Endothelial cell (in vitro differentiated cells): ENCODE data around the gene NPHP4. TPM values are rescaled to one million over a fixed set of nuclear protein-coding genes. Genes with fewer than 3 reads are reported as not detected.

ENCODE experiments used
- DNase-seq: peaks from one replicate; pipeline ENCODE4 v3.0.0; 2021; ENCODE audit warnings: low spot score
- H3K27ac Mint-ChIP-seq: one replicate; pipeline ENCODE4 v1.8.0; 2021; ENCODE audit warnings: mixed read lengths, inconsistent platforms; ENCODE audit not compliant: unreplicated experiment
- H3K27me3 Mint-ChIP-seq: one replicate; pipeline ENCODE4 v1.8.0; 2021; ENCODE audit warnings: mild to moderate bottlenecking, moderate library complexity, mixed read lengths, inconsistent platforms; ENCODE audit not compliant: unreplicated experiment
- H3K36me3 Mint-ChIP-seq: one replicate; pipeline ENCODE4 v1.8.0; 2021; ENCODE audit warnings: mild to moderate bottlenecking, low read depth, mixed read lengths, inconsistent platforms; ENCODE audit not compliant: unreplicated experiment
- H3K4me1 Mint-ChIP-seq: one replicate; pipeline ENCODE4 v1.8.0; 2021; ENCODE audit warnings: mild to moderate bottlenecking, mixed read lengths, inconsistent platforms; ENCODE audit not compliant: unreplicated experiment
- H3K4me3 Mint-ChIP-seq: one replicate; pipeline ENCODE4 v1.8.0; 2021; ENCODE audit warnings: mild to moderate bottlenecking, mixed read lengths, inconsistent platforms; ENCODE audit not compliant: unreplicated experiment
- H3K9me3 Mint-ChIP-seq: one replicate; pipeline ENCODE4 v1.8.0; 2021; ENCODE audit warnings: mixed read lengths, inconsistent platforms; ENCODE audit not compliant: unreplicated experiment
- total RNA-seq: library from RNA; stranded (reverse); fragmentation: NEBNext Ultra II Directional; extraction: Animal tissue kit (Norgen Biotek cat#: 25700); gene quantifications from one replicate; pipeline ENCODE4 v1.2.1, GENCODE V29; 2021; ENCODE audit not compliant: unreplicated experiment
- TF ChIP-seq, protein P1 (sequence below): fragments of 200-600 bp; sonication (generic); IDR thresholded peaks from one replicate; pipeline ENCODE4 v1.5.0; 2021; ENCODE audit warnings: antibody characterized with exemption; ENCODE audit not compliant: unreplicated experiment

Gene NPHP4
- total RNA-seq, 1 donor from 2014 or later: 15.3 TPM

DNA sequence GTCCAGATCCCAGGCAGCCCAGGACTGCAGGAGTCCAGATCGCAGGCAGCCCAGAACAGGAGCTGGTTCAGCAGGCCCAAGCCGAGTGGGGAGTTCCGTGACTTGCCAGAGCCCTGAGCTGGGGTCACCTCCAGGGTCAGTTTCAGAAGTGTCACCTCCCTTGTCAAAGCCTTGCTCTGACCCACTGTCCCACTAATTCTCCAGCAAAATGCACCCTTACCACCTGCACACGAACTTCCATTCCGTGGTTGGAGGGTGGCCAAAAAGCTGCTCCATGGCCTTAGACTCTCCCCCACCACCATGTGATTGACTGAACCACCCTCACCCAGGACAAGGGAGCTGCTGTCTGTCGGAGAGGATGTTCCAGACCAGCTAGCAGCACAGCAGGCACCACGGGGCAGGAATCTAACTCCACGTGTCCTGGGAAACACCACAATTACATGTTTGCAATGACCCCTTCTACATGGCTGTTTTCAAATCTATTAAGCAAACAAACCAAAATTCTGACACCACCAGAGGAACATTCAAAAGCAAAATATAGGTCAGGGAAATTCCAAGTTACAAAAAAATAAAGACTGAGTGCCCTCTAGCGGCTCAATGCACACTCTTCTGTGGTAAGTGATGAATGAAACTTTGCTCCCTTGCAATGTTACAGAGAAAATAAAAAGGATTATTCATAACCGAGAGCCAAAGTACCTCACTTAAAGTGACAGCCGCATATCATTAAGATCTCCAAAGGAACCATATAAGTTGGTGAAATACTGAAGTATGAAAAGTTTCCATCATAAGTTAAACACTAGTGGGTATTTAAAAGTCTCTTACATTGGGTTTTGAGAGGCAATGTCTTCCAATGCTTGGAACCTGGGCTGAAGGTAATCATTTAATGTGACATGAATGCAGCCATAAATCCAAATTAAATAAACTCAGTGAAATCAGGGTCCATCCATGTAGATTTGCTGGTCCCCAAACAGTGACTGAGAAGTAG lies 76.3 kb downstream of the NPHP4 start:
- peaks cover 3% of the 10 kb centered on the region for H3K36me3 Mint-ChIP-seq
- no peaks in the 10 kb centered on the region for H3K27me3 Mint-ChIP-seq
- no peak overlapping the region for H3K4me3 Mint-ChIP-seq
- no peak overlapping the region for H3K27ac Mint-ChIP-seq
- DNase-seq: no peak
- TF ChIP-seq, protein P1, sequence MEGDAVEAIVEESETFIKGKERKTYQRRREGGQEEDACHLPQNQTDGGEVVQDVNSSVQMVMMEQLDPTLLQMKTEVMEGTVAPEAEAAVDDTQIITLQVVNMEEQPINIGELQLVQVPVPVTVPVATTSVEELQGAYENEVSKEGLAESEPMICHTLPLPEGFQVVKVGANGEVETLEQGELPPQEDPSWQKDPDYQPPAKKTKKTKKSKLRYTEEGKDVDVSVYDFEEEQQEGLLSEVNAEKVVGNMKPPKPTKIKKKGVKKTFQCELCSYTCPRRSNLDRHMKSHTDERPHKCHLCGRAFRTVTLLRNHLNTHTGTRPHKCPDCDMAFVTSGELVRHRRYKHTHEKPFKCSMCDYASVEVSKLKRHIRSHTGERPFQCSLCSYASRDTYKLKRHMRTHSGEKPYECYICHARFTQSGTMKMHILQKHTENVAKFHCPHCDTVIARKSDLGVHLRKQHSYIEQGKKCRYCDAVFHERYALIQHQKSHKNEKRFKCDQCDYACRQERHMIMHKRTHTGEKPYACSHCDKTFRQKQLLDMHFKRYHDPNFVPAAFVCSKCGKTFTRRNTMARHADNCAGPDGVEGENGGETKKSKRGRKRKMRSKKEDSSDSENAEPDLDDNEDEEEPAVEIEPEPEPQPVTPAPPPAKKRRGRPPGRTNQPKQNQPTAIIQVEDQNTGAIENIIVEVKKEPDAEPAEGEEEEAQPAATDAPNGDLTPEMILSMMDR: peak; percentile 59
- no peaks in the 10 kb centered on the region for H3K9me3 Mint-ChIP-seq
- peaks cover 3% of the 10 kb centered on the region for H3K4me1 Mint-ChIP-seq

DNA sequence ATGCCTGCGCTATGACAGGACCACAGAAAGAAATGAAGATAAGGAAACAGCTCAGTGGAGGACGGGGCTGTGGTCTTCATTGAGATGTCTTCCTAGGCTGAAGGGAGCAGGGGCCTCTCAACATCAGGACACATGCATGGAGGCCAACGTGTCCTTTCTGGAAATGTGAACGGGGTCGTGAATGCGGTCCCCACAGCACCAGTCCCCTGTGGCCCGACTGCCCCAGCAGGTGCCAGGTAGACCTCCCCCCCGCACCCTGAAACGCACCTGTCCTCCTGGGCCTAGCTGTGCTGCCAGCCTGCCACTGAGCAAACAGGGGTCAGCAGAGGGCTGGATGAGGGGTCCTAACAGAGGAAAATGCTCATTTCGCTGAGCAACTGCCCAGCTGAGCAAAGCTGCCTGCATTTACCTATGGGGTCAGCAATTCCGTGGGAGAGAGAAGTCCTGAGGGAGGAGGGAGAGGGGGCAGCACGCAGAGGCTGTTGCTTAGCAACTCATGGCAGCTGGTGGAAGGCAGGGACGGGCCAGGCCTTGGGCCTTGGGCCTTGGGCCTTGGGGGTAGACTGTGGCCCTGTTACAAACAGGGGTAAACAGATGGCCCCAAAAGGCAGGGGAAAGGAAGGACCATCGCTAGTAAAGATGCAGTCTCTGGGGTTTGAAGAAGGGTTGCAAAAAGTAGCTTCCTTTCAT lies 77.4 kb downstream of the NPHP4 start:
- peaks cover 3% of the 10 kb centered on the region for H3K4me1 Mint-ChIP-seq

DNA sequence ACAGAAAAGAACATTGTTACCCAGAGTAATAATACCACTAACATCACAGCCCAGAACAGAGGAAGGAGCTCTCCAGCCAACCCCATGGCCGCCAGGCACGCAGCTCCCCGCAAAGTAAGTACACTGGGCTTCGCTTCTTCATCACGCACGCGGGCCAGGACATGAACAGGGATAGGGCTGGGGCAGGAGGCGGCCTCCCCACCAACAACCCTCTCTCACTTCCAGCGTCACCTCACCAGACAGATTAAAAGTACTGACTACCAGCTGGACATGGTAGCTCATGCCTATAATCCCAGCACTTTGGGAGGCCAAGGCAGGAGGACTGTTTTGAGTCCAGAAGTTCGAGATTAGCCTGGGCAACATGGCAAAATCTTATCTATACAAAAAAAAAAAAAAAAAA lies 78.3 kb downstream of the NPHP4 start:
- Mint-ChIP-seq H3K27me3 (no peaks in the 10 kb centered on the region), H3K4me3 (no peak overlapping the region), H3K4me1 (peaks cover 3% of the 10 kb centered on the region), H3K9me3 (no peaks in the 10 kb centered on the region), H3K36me3 (peaks cover 3% of the 10 kb centered on the region), H3K27ac (no peak overlapping the region)
- no peak for DNase-seq
- TF ChIP-seq, protein P1: no peak

More for the DNA sequence above, 77.4 kb downstream of the NPHP4 start:
- H3K4me3 Mint-ChIP-seq: no peak overlapping the region
- TF ChIP-seq, protein P1: no peak
- no peak for DNase-seq
- H3K27ac Mint-ChIP-seq: no peak overlapping the region
- no peaks in the 10 kb centered on the region for H3K9me3 Mint-ChIP-seq
- H3K36me3 Mint-ChIP-seq: peaks cover 3% of the 10 kb centered on the region
- no peaks in the 10 kb centered on the region for H3K27me3 Mint-ChIP-seq

DNA sequence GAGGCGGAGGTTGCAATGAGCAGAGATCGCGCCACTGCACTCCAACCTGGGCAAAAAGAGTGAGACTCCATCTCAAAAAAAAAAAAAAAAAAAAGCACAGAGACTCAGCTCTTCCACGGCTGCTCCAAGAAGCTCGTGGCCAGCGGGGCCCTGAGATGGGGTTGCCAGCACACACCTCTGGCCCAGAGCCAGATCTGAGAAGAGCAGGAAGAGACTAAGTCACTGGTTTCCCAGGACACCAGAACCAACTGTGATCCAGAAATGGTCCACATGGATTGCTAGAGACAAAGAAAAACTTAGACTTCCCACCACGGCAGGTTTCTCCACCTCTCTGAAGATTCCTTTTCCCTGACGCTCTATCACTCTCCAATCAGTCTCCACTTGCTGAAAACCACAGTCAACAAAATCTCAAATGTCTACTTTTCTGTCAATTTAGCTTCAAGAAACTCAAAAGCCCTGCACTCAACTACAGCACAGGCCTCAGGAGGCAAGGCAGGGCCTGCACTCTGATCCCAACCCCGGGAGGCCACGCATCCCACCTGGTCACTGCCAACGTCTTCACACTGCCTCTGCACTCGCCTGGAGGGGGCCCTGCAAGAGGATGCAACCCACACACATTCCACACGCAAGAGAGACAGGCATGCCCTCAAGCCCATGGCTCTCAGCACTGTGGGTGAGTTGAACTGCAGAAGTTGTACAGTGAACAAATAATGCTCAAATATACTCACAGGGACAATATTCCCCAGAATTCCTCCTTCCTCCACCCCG lies 79.0 kb downstream of the NPHP4 start:
- no peaks in the 10 kb centered on the region for H3K9me3 Mint-ChIP-seq
- H3K27ac Mint-ChIP-seq: no peak overlapping the region
- H3K36me3 Mint-ChIP-seq: peaks cover 3% of the 10 kb centered on the region
- peaks cover 3% of the 10 kb centered on the region for H3K4me1 Mint-ChIP-seq
- TF ChIP-seq, protein P1: no peak
- H3K4me3 Mint-ChIP-seq: no peak overlapping the region
- DNase-seq: no peak
- H3K27me3 Mint-ChIP-seq: peaks cover 2% of the 10 kb centered on the region
